ENCODE results near the gene HECTD4. TPM values are rescaled to one million over a fixed set of nuclear protein-coding genes. Genes with fewer than 3 reads are reported as not detected.

HECTD4 gene
- total RNA-seq, 1 donor from 2014 or later, result 22.7 TPM

- Histone ChIP-seq H3K36me3 (ENCODE audit: control insufficient read depth, insufficient read depth, low read length) (peaks cover 4% of the 10 kb centered on the region), H3K4me3 (ENCODE audit: low read depth, low read length) (no peak overlapping the region), H3K27me3 (ENCODE audit: control insufficient read depth, insufficient read depth, low read length) (no peaks in the 10 kb centered on the region)
- DNase-seq (ENCODE audit: low read depth), result no peak
- no peak for TF ChIP-seq CTCF (IDR thresholded peaks at IDR 0.05; ENCODE audit: insufficient read depth, low read length, poor library complexity, severe bottlenecking)
Observed at GRCh38 chr12:112179341-112179740, 202.9 kb downstream of the HECTD4 start.

DNA sequence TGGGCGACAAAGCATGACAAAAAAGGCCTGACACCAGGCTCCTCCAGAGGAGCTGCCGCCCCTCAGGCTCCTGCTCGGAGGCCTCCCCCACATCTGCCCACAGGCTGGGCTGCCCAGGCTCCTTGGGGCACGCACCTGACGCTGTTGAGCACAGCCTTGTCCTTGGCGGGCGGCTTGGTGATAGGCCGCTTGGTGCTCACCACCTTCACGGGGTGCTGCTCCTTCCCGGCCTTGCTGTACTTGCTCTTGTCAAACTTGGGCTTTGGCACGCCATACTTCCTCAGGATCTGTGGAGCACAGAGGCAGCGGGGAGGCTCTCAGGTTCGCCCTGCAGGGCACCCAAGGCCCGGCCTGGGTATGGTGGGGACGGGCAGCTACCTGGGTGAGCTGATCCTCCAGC is 203.4 kb downstream of the HECTD4 start:
- TF ChIP-seq CTCF (IDR thresholded peaks at IDR 0.05; ENCODE audit: insufficient read depth, low read length, poor library complexity, severe bottlenecking), result no peak

GRCh38 chr12:112176321-112177010 is 205.8 kb downstream of the HECTD4 start:
- TF ChIP-seq CTCF (IDR thresholded peaks at IDR 0.05; ENCODE audit: insufficient read depth, low read length, poor library complexity, severe bottlenecking), result no peak
- DNase-seq (ENCODE audit: low read depth), result no peak
- no peaks in the 10 kb centered on the region for H3K27me3 ChIP-seq (ENCODE audit: control insufficient read depth, insufficient read depth, low read length)
- H3K36me3 ChIP-seq (ENCODE audit: control insufficient read depth, insufficient read depth, low read length), result peaks cover 3% of the 10 kb centered on the region
- H3K4me3 ChIP-seq (ENCODE audit: low read depth, low read length), result no peak overlapping the region

More for the DNA sequence above, 203.4 kb downstream of the HECTD4 start:
- no peak overlapping the region for H3K4me3 ChIP-seq (ENCODE audit: low read depth, low read length)
- DNase-seq (ENCODE audit: low read depth), result no peak
- no peaks in the 10 kb centered on the region for H3K27me3 ChIP-seq (ENCODE audit: control insufficient read depth, insufficient read depth, low read length)
- peaks cover 3% of the 10 kb centered on the region for H3K36me3 ChIP-seq (ENCODE audit: control insufficient read depth, insufficient read depth, low read length)

GRCh38 chr12:112175361-112176155 is 206.7 kb downstream of the HECTD4 start:
- no peak for TF ChIP-seq CTCF (IDR thresholded peaks at IDR 0.05; ENCODE audit: insufficient read depth, low read length, poor library complexity, severe bottlenecking)
- no peaks in the 10 kb centered on the region for H3K27me3 ChIP-seq (ENCODE audit: control insufficient read depth, insufficient read depth, low read length)
- peaks cover 3% of the 10 kb centered on the region for H3K36me3 ChIP-seq (ENCODE audit: control insufficient read depth, insufficient read depth, low read length)
- no peak overlapping the region for H3K4me3 ChIP-seq (ENCODE audit: low read depth, low read length)
- DNase-seq (ENCODE audit: low read depth), result no peak

DNA sequence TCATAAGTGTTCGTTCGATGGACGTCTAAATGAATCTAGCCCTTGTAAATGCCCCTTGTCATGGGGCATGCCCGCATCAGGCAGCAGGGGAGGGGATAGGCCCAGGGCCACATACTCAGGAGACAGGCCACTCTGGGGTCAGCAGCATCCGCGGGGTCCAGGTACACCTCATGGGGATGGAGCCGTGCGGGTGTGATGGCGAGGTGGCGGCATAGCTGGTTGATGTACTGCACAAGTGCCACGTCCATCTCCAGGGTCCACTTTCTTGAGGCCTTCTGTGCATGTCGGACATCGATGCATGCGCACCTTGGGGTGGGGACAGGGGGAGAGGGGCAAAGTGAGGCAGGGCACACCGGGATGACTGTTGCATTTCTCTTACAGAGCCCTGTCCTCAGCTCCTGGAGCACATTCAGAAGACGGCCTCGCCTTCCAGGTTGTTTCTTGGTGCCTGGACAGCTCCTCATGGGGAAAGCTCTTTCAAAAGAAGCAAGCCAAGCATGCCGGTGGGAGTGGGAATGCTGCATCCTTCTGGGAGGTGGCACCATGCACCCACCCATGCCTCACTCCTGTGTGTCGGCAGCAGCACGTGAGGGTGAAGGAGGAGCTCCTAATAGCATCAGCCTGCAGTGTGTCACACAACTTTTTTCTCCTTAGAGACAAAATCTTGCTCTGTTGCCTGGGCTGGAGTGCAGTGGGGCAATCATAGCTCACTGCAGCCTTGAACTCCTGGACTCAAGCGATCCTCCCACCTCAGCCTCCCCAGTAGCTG is 209.5 kb downstream of the HECTD4 start:
- no peak for DNase-seq (ENCODE audit: low read depth)
- peaks cover 3% of the 10 kb centered on the region for H3K36me3 ChIP-seq (ENCODE audit: control insufficient read depth, insufficient read depth, low read length)
- no peak for TF ChIP-seq CTCF (IDR thresholded peaks at IDR 0.05; ENCODE audit: insufficient read depth, low read length, poor library complexity, severe bottlenecking)

More for the DNA sequence above, 209.5 kb downstream of the HECTD4 start:
- Histone ChIP-seq H3K27me3 (ENCODE audit: control insufficient read depth, insufficient read depth, low read length) (no peaks in the 10 kb centered on the region), H3K4me3 (ENCODE audit: low read depth, low read length) (no peak overlapping the region)
